GM12878 (cell line): ENCODE data around the gene PCSK5. TPM values are rescaled to one million over a fixed set of nuclear protein-coding genes. Genes with fewer than 3 reads are reported as not detected.

ENCODE experiments used
- ATAC-seq: fragments of 200-7000 bp; cut with Tn5 transposase; 3 replicates; pipeline ENCODE4 v1.9.1; 2020; ENCODE audit warnings: mild to moderate bottlenecking, moderate library complexity
- BruUV-seq: library from RNA; stranded (reverse); fragments of 400-500 nt; replicated peaks from 2 replicates; lab custom pipeline; 2021; lab: Mats Ljungman, UMichigan
- CTCF ChIA-PET: fragments of 300-600 bp; sonication (Branson Sonifier 250); formaldehyde crosslinking; extraction: SDS; loops from one replicate; lab custom pipeline; 2021; ENCODE audit warnings: inconsistent platforms; lab: Yijun Ruan, JAX
- POLR2A ChIA-PET: fragments of 350-600 bp; formaldehyde crosslinking; extraction: SDS; loops from one replicate; lab custom pipeline; 2021; ENCODE audit warnings: inconsistent platforms; lab: Charles Lee
- RAD21 ChIA-PET: fragments of 300-600 bp; sonication (Branson Sonifier 250); formaldehyde crosslinking; loops from one replicate; lab custom pipeline; 2023; ENCODE audit warnings: antibody characterized with exemption; ENCODE audit not compliant: unreplicated experiment; lab: Charles Lee
- SMC1A ChIA-PET: fragments of 300-600 bp; sonication (Branson Sonifier 250); formaldehyde crosslinking; loops from one replicate; lab custom pipeline; 2023; ENCODE audit not compliant: unreplicated experiment, uncharacterized antibody; lab: Charles Lee
- DNase-seq: peaks from one replicate; pipeline ENCODE4 v3.0.0-alpha.2; 2011; ENCODE audit warnings: low read depth, low spot score
- FAIRE-seq: peaks from 3 replicates; lab custom pipeline; 2011; peaks lifted over from hg19 to GRCh38; lab: Jason Lieb, UNC
- H2AFZ ChIP-seq: 2 replicates; pipeline ENCODE4 v1.6.0; 2011; ENCODE audit warnings: low read depth, low read length, control low read depth; ENCODE audit not compliant: control insufficient read depth
- H3K27ac ChIP-seq: 2 replicates; pipeline ENCODE4 v1.5.1; 2011; ENCODE audit warnings: control low read depth; ENCODE audit not compliant: control insufficient read depth, insufficient read depth
- H3K27me3 ChIP-seq, 2 experiments: replicated peaks in 1 of 2; 2 replicates each; pipeline versions ENCODE4 v1.6.0 to v1.6.1; 2011; ENCODE audit warnings: low read length in 1 of 2; ENCODE audit not compliant: control insufficient read depth in 2 of 2, insufficient read depth in 2 of 2
- H3K36me3 ChIP-seq, 2 experiments: 2 replicates each; pipeline ENCODE4 v1.5.1; 2011; ENCODE audit warnings: low read length in 1 of 2; ENCODE audit not compliant: control insufficient read depth in 2 of 2, insufficient read depth in 2 of 2
- H3K4me1 ChIP-seq: 2 replicates; pipeline ENCODE4 v1.6.1; 2011; ENCODE audit warnings: mild to moderate bottlenecking, low read length, moderate library complexity, mixed read lengths; ENCODE audit not compliant: control insufficient read depth, insufficient read depth
- H3K4me2 ChIP-seq: 2 replicates; pipeline ENCODE4 v1.6.0; 2011; ENCODE audit warnings: control low read depth; ENCODE audit not compliant: control insufficient read depth, insufficient read depth
- H3K4me3 ChIP-seq: fragments of 200-600 bp; sonication (generic); 2 replicates; pipeline ENCODE4 v1.5.1; 2016
- H3K79me2 ChIP-seq: 2 replicates; pipeline ENCODE4 v1.6.0; 2011; ENCODE audit warnings: low read length; ENCODE audit not compliant: control insufficient read depth, insufficient read depth
- H3K9ac ChIP-seq: 2 replicates; pipeline ENCODE4 v1.8.0; 2011; ENCODE audit warnings: low read length, control low read depth, mixed read lengths; ENCODE audit not compliant: control insufficient read depth, insufficient read depth
- H3K9me3 ChIP-seq: replicated peaks from 3 replicates; pipeline ENCODE4 v1.5.1; 2011; ENCODE audit warnings: mild to moderate bottlenecking, low read length; ENCODE audit not compliant: control insufficient read depth, insufficient read depth
- H4K20me1 ChIP-seq: 2 replicates; pipeline ENCODE4 v1.6.0; 2011; ENCODE audit not compliant: control insufficient read depth, insufficient read depth
- BMI1 ChIP-seq: fragments of 450-650 bp; IDR thresholded peaks from 2 replicates; pipeline ENCODE4 v1.6.1; 2016; ENCODE audit warnings: mild to moderate bottlenecking, moderate library complexity, borderline replicate concordance
- JUNB ChIP-seq: IDR thresholded peaks from 2 replicates; pipeline ENCODE4 v1.6.1; 2016; ENCODE audit warnings: antibody characterized with exemption, mild to moderate bottlenecking
- MEF2A ChIP-seq: IDR thresholded peaks from 2 replicates; pipeline ENCODE4 v1.6.1; 2011; ENCODE audit warnings: low read depth, mild to moderate bottlenecking, low read length, moderate library complexity; ENCODE audit not compliant: insufficient read depth
- NFIC ChIP-seq: IDR thresholded peaks from 2 replicates; pipeline ENCODE4 v1.6.1; 2012; ENCODE audit warnings: low read depth, mild to moderate bottlenecking, inconsistent platforms, low read length, moderate library complexity
- RB1 ChIP-seq: fragments of 450-650 bp; formaldehyde crosslinking; IDR thresholded peaks from 2 replicates; pipeline ENCODE4 v1.6.1; 2017; ENCODE audit warnings: mild to moderate bottlenecking, borderline replicate concordance
- SMAD5 ChIP-seq: IDR thresholded peaks from 2 replicates; pipeline ENCODE4 v1.6.1; 2016; ENCODE audit warnings: antibody characterized with exemption, low read depth
- ZNF274 ChIP-seq: IDR thresholded peaks from one replicate; pipeline ENCODE4 v1.8.0; 2011; ENCODE audit not compliant: insufficient read length, insufficient read depth
- WGBS: methylation state at CpG from one replicate; pipeline ENCODE4 v1.1.6; 2016; ENCODE audit warnings: low lambda C conversion rate; ENCODE audit not compliant: insufficient replicate concordance, insufficient coverage; ENCODE audit errors: missing lambda C conversion rate; 5-methylcytosine and 5-hydroxymethylcytosine counted together
- in situ Hi-C: fragments of 300-500 bp; cut with MboI; formaldehyde crosslinking; loops from 9 replicates; pipeline ENCODE4 v1.14.3; 2018; ENCODE audit warnings: mixed read lengths
- intact Hi-C: fragments of 100-400 bp; cut with micrococcal nuclease; formaldehyde crosslinking; loops from one replicate; pipeline ENCODE4 v1.14.2; 2022; ENCODE audit not compliant: unreplicated experiment
- polyA plus RNA-seq, 11 experiments: library from polyadenylated mRNA; depleted of rRNA in 4 of 11; unstranded in 6 of 11; stranded (reverse) in 5 of 11; fragments of >200 nt; fragmentation: Nextera tagmentation in 4 of 11; fragmentation: Illumina TruSeq in 1 of 11; extraction: Ambion mirVana in 4 of 11; extraction: Trizol in 1 of 11; gene quantifications; 1 replicate in 1 of 11; 2 replicates in 10 of 11; pipeline versions ENCODE4 v1.2.1 to v1.2.3, GENCODE V29; 2011 to 2016; ENCODE audit warnings: inconsistent platforms in 2 of 11, missing spikeins in 2 of 11, low read depth in 1 of 11
- total RNA-seq, 4 experiments: library from RNA; depleted of rRNA in 3 of 4; stranded (reverse); fragments of >200 nt in 3 of 4; fragmentation: Illumina TruSeq in 1 of 4; extraction: Trizol in 1 of 4; gene quantifications; 2 replicates each; pipeline versions ENCODE4 v1.2.1 to v1.2.3, GENCODE V29; 2013 to 2021
- TF ChIP-seq, protein P1 (sequence below): fragments of 450-650 bp; IDR thresholded peaks from 2 replicates; pipeline ENCODE4 v1.6.1; 2017; ENCODE audit warnings: borderline replicate concordance
- TF ChIP-seq, protein P2 (sequence below): fragments of 450-650 bp; IDR thresholded peaks from 2 replicates; pipeline ENCODE4 v1.6.1; 2014; ENCODE audit warnings: mild to moderate bottlenecking

PCSK5 gene
- total and polyA plus RNA-seq, 10 of the 15 experiments (the other 5 are each of a cell fraction or from before 2014, with no cell fraction given) = 0.01 to 0.13 (median 0.04) TPM; not detected in 3

DNA sequence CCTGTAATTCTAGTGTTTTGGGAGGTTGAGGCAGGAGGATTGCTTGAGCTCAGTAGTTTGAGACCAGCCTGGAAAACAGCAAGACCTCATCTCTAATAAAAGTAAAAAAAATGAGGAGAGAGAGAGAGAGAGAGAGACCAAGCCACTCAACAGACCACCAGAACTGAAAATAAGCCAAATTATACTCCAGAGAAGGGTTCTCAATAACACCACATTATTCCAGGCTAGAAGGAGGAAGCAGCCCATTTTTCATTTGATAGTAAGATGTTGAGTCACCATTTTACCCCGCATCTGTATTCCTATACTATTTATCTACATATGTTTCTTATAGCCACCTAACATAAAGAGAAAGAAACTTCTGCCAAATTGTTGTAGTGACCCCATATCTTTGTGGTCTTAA is 134.8 kb downstream of the PCSK5 start:
- H4K20me1 ChIP-seq = no peaks in the 10 kb centered on the region
- RAD21 ChIA-PET = no interaction called here
- no peaks in the 10 kb centered on the region for H3K4me1 ChIP-seq
- no peak overlapping the region for H3K4me2 ChIP-seq
- no peak overlapping the region for H3K4me3 ChIP-seq
- H3K9ac ChIP-seq = no peak overlapping the region
- H2AFZ ChIP-seq = no peak overlapping the region
- in situ Hi-C loops = no loop called here
- no peaks in the 10 kb centered on the region; a peak in 1 of 4 replicates for H3K27me3 ChIP-seq
- WGBS = 44% methylated on average over 1 of the region's 1 CpG
- no peaks in the 10 kb centered on the region for H3K9me3 ChIP-seq
- CTCF ChIA-PET = no interaction called here
- no TSS peak for BruUV-seq
- intact Hi-C loops = no loop called here
- ATAC-seq = no peak
- SMC1A ChIA-PET = no interaction called here
- no peaks in the 10 kb centered on the region for H3K79me2 ChIP-seq
- TF ChIP-seq ZNF274 (no peak), SMAD5 (no peak), NFIC (no peak), RB1 (no peak), JUNB (no peak), MEF2A (no peak), BMI1 (no peak)
- TF ChIP-seq, protein P1, sequence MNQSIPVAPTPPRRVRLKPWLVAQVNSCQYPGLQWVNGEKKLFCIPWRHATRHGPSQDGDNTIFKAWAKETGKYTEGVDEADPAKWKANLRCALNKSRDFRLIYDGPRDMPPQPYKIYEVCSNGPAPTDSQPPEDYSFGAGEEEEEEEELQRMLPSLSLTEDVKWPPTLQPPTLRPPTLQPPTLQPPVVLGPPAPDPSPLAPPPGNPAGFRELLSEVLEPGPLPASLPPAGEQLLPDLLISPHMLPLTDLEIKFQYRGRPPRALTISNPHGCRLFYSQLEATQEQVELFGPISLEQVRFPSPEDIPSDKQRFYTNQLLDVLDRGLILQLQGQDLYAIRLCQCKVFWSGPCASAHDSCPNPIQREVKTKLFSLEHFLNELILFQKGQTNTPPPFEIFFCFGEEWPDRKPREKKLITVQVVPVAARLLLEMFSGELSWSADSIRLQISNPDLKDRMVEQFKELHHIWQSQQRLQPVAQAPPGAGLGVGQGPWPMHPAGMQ = no peak
- FAIRE-seq = no peak
- no peaks in the 10 kb centered on the region for H3K36me3 ChIP-seq
- DNase-seq = no peak
- no peak overlapping the region for H3K27ac ChIP-seq
- POLR2A ChIA-PET = no interaction called here

DNA sequence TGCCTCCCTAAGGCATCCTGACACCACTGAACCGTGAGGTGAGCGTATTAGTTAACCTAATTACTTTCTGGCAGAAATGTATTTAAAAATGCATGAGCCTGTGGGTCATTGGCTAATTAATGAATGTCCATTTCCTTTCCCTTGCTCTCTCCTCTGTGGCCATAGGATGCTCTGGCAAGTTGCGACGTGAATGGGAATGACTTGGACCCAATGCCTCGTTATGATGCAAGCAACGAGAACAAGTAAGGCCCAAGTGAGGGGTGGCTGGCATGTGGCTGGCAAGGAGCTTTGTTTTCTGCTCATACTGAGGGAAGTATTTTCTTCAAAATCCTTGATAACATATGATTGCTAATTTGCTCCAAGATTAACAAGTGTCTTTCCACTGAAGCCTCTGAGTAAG is 136.3 kb downstream of the PCSK5 start:
- in situ Hi-C loops = no loop called here
- ChIA-PET POLR2A (no interaction called here), CTCF (no interaction called here), SMC1A (no interaction called here), RAD21 (no interaction called here)
- Histone ChIP-seq H3K27me3 (no peaks in the 10 kb centered on the region), H4K20me1 (no peaks in the 10 kb centered on the region), H3K4me3 (no peak overlapping the region), H3K79me2 (no peaks in the 10 kb centered on the region), H3K27ac (no peak overlapping the region), H3K4me1 (no peaks in the 10 kb centered on the region), H3K9me3 (no peaks in the 10 kb centered on the region), H3K9ac (no peak overlapping the region), H3K36me3 (no peaks in the 10 kb centered on the region), H3K4me2 (no peak overlapping the region), H2AFZ (no peak overlapping the region)
- TF ChIP-seq, protein P2, sequence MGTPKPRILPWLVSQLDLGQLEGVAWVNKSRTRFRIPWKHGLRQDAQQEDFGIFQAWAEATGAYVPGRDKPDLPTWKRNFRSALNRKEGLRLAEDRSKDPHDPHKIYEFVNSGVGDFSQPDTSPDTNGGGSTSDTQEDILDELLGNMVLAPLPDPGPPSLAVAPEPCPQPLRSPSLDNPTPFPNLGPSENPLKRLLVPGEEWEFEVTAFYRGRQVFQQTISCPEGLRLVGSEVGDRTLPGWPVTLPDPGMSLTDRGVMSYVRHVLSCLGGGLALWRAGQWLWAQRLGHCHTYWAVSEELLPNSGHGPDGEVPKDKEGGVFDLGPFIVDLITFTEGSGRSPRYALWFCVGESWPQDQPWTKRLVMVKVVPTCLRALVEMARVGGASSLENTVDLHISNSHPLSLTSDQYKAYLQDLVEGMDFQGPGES = no peak
- ATAC-seq (no peak), FAIRE-seq (no peak), DNase-seq (no peak)
- no TSS peak for BruUV-seq
- intact Hi-C loops = no loop called here
- 66% methylated on average over 6 of the region's 6 CpGs for WGBS
